GM13976 (cell line): Measurements from ENCODE around the gene MALRD1.

ENCODE experiments used
- DNase-seq: peaks from one replicate; pipeline ENCODE4 v3.0.0; 2012; ENCODE audit warnings: low spot score
- in situ Hi-C: fragments of 300-500 bp; cut with MboI; formaldehyde crosslinking; loops from one replicate; pipeline ENCODE4 v1.12.0; 2022; ENCODE audit warnings: low sequenced_read_pairs, mixed read lengths, inconsistent platforms; ENCODE audit not compliant: unreplicated experiment
- TF ChIP-seq, protein P1 (sequence below): IDR thresholded peaks from 2 replicates; pipeline ENCODE4 v1.5.1; 2012; ENCODE audit warnings: borderline replicate concordance, mild to moderate bottlenecking; ENCODE audit not compliant: insufficient read depth; ENCODE audit errors: extremely low read depth, missing control alignments, control extremely low read depth

The MALRD1 gene

GRCh38 chr10:19653931-19654330, 605.3 kb downstream of the MALRD1 start:
- in situ Hi-C loops = no loop called here
- TF ChIP-seq, protein P1, sequence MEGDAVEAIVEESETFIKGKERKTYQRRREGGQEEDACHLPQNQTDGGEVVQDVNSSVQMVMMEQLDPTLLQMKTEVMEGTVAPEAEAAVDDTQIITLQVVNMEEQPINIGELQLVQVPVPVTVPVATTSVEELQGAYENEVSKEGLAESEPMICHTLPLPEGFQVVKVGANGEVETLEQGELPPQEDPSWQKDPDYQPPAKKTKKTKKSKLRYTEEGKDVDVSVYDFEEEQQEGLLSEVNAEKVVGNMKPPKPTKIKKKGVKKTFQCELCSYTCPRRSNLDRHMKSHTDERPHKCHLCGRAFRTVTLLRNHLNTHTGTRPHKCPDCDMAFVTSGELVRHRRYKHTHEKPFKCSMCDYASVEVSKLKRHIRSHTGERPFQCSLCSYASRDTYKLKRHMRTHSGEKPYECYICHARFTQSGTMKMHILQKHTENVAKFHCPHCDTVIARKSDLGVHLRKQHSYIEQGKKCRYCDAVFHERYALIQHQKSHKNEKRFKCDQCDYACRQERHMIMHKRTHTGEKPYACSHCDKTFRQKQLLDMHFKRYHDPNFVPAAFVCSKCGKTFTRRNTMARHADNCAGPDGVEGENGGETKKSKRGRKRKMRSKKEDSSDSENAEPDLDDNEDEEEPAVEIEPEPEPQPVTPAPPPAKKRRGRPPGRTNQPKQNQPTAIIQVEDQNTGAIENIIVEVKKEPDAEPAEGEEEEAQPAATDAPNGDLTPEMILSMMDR = no peak
- no peak for DNase-seq

- in situ Hi-C loops = no loop called here
- TF ChIP-seq, protein P1 = no peak
- no peak for DNase-seq
These were observed 606.0 kb downstream of the MALRD1 start for GRCh38 chr10:19654576-19654975.

DNA sequence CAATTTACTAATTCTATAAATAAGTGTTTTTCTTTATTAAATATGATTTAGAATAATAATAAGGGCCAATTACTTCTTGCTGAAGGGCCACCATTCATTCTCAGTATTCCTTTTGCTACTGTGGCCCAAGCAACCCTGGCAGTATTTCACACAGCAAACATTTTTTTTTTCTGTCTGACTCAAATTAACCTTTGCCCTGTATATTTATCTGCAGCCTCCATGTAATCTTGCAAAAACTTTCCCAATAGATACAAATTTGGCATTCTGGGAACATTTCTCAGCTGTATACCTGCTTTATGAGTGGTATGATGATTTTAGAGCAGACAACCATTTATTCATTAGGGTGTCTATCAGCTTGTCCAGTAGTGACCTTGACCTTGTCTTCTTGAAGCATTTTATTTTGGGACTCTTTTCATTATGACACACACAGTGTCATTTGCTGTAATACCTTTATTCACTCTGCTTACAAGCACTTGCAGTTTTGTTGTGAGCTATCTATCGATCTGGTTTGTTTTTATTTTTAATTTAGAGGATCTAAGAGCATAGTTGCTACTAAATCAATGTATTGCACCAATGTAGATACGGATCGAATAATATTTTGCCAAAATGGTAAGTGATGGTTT, 607.9 kb downstream of the MALRD1 start:
- in situ Hi-C loops = no loop called here

DNA sequence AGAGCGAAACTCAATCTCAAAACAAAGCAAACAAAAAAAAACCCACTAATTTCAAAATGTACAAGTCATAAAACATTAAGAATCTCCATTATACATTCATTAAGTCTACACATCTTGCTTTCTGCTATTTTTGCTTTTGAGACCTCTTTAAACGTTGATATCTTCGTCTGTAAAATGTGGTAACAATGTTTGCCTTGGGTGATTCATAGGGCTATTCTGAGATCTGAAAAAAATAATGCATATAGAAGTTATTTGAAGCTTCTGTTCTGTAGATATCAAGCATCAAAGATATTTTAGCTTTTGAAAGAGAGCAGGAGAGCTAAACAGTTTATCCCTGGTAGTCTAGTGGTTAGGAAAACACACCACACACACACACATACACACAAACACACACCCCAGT, 609.5 kb downstream of the MALRD1 start:
- TF ChIP-seq, protein P1 = no peak
- DNase-seq = no peak
- in situ Hi-C loops = no loop called here

More for the DNA sequence above, 607.9 kb downstream of the MALRD1 start:
- TF ChIP-seq, protein P1 = no peak
- DNase-seq = no peak

- in situ Hi-C loops = no loop called here
- DNase-seq = no peak
- TF ChIP-seq, protein P1 = no peak
These were observed 610.1 kb downstream of the MALRD1 start for GRCh38 chr10:19658622-19659233.

DNA sequence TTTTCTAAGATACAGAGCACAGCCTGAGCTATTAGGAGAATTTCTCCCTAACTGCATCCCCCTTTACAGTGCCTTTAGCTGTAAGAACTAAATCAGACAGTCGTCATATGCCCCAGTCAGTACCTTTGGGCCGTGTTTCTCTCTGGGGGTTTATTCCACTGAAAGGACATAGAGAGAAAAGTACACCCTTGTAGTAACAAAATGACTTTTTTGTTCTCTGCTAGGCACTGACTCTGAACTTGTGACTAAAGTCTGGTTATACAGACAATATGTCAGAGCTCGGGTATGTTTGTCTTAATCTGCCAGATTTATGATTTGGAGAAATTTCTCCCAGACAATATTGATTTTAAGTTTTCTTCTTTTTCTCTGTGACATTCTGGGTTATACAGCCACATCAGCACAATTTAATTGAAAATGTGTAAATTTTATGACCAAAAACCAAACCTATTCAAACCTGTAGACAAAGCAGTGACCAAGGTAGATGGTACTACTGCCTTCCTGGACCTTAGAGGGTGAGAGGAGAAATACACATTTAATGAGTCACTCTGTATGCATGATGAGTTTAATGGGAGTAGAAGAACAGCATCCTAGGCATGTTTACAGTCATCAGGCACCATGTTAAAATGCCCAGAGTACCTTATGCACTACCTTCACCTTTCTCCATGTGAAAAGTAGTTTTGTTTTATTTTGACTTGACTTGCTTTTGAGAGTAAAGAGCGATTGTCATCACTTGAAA, 611.5 kb downstream of the MALRD1 start:
- TF ChIP-seq, protein P1 = no peak
- in situ Hi-C loops = no loop called here
- DNase-seq = no peak
